OCI-LY3 (cell line): ENCODE results near the gene SLC38A10.

Experiments
- CTCF ChIP-seq: fragments of 200-600, 300-600 bp; sonication (generic); IDR thresholded peaks from 2 replicates; pipeline ENCODE4 v1.5.1; 2014; ENCODE audit warnings: antibody characterized with exemption, low read length, low read depth
- EZH2phosphoT487 ChIP-seq: fragments of 200-600 bp; shearing (Covaris generic); IDR thresholded peaks from 2 replicates; pipeline ENCODE4 v1.6.1; 2018; ENCODE audit warnings: antibody characterized with exemption, mixed run types, low read depth

DNA sequence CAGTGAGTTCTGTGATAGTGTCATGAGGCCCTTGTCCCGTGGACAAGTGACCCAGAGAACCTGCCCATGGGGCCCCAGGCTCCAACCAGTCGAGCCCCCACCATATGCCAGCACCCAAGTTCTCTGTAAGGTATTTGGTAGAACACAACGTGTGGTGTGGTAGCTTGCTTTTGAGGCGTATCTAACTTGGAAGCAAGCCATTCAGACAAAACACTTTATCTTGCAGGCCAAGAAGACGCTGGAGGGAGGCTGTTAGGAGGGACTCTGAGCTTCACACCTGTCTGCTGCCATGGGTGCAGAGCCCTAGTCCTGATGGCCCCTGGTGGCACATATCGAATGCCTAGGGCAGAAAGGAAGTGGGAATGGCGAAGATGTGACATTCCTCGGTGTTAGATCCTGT, 54.3 kb downstream of the SLC38A10 start:
- no peak for TF ChIP-seq CTCF
- TF ChIP-seq EZH2phosphoT487 = no peak
